ENCODE results near the gene DMD.
"Not testable (repeated sequence)": the region's sequence is repeated elsewhere in the genome, so short reads cannot be mapped to it uniquely, and the experiment has no call there.

Gene DMD

DNA sequence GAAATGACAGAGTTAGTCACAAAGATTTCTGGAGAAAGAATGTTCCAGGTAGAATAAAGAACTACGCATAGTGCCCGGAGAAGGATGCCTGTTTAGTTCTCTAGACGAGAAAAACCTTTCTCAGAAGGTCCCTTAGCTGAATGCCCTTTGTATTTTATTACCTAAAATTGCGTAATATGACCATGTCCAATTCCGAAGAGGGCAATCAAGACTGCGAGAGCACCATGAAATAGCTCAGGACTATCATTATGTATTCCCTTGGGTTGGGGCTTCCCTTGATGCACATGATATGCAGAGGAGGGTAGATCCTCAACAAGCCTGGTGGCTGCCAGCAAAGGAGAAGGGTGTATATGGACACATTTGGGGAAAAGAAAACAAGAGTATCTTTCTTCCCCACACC, 1781.4 kb downstream of the DMD start:
- no peak for DNase-seq (ENCODE audit: low read depth)

- DNase-seq (ENCODE audit: low read depth) = peak; percentile 71
Observed at GRCh38 chrX:31423609-31424189, 1787.7 kb downstream of the DMD start.

GRCh38 chrX:31421441-31421840, 1789.9 kb downstream of the DMD start:
- no peak for DNase-seq (ENCODE audit: low read depth)

DNA sequence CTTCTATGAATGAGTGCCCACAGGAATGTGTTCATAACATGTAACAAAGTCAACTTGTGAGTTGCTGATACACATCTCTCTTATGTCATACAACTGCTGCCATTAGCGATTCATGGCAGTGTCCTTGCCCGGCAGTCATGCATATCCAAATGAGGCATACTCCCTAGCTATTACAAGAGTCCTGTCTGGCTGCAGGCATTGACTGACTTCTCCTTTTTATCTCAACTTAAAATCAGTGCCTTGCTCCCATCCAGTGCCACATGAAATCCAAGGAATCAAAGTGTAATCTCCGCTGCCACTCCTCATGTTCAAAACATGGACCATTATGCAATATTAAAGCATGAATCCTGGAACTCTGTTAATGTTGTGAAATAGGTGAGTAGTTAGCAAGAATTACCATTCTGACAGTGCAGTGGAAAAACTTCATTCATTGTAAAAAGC, 1790.6 kb downstream of the DMD start:
- peak; percentile 38 for DNase-seq (ENCODE audit: low read depth)

GRCh38 chrX:31420302-31420701, 1791.0 kb downstream of the DMD start:
- no peak for DNase-seq (ENCODE audit: low read depth)

DNA sequence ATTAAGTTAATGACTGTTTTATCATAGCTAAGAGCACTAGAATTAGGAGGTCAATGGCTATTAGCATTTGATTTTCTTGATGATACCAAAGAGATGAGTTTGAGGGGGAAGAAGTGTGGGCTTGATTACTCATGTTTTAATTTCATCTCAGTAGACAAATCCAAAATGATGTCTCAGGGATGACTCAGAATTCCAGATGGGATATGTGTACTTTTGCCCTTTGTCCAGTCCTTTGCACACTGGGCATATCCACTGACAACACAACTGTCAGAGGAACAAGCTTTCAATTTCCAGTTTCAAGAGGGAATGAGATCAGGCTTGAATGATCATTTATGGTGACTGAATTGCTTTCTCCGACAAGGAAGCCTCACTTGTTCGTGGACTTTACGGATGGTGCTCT, 1814.2 kb downstream of the DMD start:
- DNase-seq (ENCODE audit: low read depth) = peak; percentile 87

- DNase-seq (ENCODE audit: low read depth) = peak; percentile 54
Observed at GRCh38 chrX:31392513-31392912, 1818.8 kb downstream of the DMD start.

DNA sequence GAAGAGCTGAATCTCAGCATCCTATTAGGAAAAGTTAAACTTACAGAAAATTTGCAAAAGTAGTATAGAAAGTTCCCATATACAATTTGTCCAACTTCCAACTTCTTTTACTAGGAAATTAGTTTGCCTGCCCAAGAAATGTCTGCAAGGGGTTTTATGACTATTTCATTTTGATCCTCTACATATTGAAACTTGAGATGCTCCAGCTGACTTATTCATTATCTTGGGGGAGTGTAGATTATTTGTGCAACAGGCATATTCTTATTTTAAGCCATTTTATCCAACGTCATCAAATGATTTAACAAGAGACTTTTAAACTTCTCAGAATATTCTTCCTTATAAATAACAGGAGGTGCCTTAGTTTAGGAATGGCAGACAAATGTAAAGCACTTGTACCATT, 1822.4 kb downstream of the DMD start:
- no peak for DNase-seq (ENCODE audit: low read depth)

DNA sequence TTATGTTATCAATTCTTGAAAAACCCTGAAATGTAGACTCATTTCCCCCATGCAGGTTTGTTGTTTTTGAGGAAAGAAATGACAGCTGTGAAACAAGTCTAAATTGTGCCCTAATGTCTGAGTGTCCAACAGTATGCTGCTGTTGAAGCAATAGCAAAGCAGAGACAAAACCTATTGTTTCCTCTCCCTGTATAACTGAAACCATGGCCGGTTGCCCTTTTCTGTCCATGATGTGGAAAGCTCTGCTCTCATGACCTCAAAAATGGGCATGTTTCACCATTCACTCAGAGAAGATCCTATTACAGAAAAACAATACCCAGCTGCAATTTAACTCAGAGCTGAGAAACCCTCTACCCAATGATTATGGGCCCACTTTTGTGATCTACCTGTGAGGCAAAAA, 1826.9 kb downstream of the DMD start:
- DNase-seq (ENCODE audit: low read depth) = no peak

- no peak for DNase-seq (ENCODE audit: low read depth)
Observed at GRCh38 chrX:31383991-31384390, 1827.4 kb downstream of the DMD start.

GRCh38 chrX:31378973-31379372, 1832.4 kb downstream of the DMD start:
- not testable (repeated sequence) for DNase-seq (ENCODE audit: low read depth)

GRCh38 chrX:31377821-31378220, 1833.5 kb downstream of the DMD start:
- DNase-seq (ENCODE audit: low read depth) = not testable (repeated sequence)

GRCh38 chrX:31376408-31377022, 1834.8 kb downstream of the DMD start:
- DNase-seq (ENCODE audit: low read depth) = no peak

DNA sequence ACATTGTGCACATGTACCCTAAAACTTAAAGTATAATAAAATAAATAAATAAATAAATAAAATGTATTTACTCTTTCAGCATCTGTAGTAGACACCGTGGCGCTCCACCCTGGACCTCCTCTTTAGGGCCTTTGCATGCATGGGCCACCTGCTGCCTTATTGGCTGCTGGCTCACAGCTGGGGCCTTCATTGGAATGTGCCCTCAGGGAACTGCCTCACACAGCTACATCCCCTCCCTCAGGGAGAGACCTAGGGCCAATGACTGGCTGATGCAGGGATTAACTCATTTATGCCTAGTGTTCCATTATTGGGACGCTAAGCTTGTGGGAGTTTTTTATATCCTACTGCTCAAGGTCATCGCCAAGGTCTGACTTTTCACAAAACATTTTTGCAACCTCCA, 1836.6 kb downstream of the DMD start:
- DNase-seq (ENCODE audit: low read depth) = no peak

DNA sequence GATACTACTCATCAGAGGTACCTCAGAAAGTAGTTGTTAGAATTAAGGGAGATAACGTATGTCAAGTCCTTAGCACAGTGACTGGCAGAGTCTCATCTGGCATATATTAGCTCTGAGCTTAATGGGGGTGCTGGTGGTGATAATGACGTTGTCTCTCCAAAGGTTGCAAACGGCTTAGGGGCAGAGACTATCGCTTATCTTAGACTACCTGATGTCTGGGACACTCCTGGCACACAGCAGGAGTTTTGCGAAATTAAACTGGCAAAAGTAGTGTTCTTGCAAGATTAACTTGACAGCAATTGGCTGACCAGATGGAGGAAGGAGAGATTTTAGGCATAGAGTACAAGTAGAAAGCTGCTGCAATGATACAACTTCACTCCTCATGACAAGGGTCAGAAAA, 1839.4 kb downstream of the DMD start:
- DNase-seq (ENCODE audit: low read depth) = no peak

DNA sequence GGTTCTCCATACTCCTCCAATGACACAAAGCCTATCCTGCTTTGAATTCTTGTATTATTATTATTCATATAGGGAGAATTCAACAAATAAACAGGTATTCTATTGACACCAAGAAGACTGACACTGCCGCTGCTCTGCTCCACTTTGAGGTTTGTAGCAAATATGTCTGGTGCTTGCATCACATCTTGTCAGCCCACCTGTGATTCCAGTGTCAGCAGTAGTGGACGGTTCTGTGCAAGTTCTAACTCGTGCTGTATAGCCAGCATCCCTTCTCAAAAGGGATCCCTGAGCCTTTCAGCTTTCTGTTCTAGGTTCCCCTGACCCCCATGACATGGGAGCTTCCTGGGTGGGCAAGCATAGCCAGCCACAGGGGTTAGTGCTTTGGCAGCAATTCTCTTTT, 1843.5 kb downstream of the DMD start:
- DNase-seq (ENCODE audit: low read depth) = no peak

- peak; percentile 11 for DNase-seq (ENCODE audit: low read depth)
Observed at GRCh38 chrX:31366041-31366440, 1845.3 kb downstream of the DMD start.

- no peak for DNase-seq (ENCODE audit: low read depth)
Observed at GRCh38 chrX:31356275-31357212, 1854.8 kb downstream of the DMD start.

DNA sequence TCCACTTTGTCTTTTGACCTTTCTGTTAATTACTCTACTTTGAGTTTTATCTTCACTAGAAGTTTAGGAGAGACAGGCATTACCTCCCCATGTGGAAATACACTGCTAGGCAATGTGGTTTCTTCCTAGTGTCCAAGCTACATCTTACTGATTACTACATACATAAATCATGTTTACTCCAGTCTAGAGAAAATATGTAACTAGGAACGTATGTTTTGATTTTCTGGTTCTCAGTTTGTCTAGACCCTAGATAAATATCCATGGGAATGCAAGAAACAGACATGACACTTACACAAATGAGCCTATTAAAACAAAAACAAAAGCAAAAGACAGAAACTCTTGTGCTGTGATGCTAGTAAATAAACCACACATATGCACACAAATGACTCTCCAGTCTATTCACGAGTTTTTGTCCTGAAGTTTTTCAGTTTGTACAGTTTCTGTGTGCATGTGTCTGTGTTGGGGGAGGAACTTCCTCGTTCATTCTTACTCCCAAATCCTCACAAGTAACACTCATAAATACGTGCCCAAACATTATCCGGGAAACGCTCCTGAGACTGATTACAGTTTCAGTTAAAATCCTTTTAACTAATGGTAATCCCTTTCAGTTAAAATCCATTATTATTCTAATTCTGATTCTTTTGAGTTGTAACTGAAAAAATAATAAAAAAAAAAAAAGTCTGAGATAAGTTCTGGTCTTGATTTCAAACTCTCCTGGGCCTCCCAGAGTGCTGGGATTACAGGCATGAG, 1856.0 kb downstream of the DMD start:
- DNase-seq (ENCODE audit: low read depth) = peak; percentile 18

GRCh38 chrX:31353095-31353494, 1858.3 kb downstream of the DMD start:
- DNase-seq (ENCODE audit: low read depth) = peak; percentile 89

GRCh38 chrX:31350808-31351074, 1860.6 kb downstream of the DMD start:
- no peak for DNase-seq (ENCODE audit: low read depth)

DNA sequence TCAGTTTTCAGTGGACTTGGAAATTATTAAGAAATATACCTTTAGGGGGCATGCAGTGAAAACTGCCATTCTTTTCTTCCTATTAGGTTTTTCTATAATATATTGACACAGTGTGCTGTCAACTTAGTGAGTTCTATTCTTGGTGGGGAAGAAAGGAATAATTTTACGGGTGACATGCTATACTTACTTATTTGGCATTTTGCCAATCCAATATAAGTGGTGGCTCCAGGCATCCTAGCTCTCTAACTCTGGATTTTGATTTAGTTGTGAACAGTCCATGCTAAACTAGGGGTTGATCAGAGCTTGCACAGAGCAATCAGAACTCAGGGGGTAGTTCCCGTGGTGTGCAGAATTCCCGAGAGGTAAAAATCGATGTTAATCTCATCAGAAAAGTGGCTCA, 1861.8 kb downstream of the DMD start:
- DNase-seq (ENCODE audit: low read depth) = no peak

- DNase-seq (ENCODE audit: low read depth) = no peak
Observed at GRCh38 chrX:31340587-31340986, 1870.8 kb downstream of the DMD start.

All from EH (cell line).